WTC11 (cell line): ENCODE data around the gene RNF149.

Source experiments
- AR ChIP-seq: fragments of 250-450 bp; sonication (Bioruptor Pico); IDR thresholded peaks from 2 replicates; pipeline ENCODE4 v1.9.0; 2021; ENCODE audit warnings: mild to moderate bottlenecking
- CTCF ChIP-seq: fragments of 200-600 bp; IDR thresholded peaks from 2 replicates; pipeline ENCODE4 v1.8.0; 2022; ENCODE audit warnings: antibody characterized with exemption
- ESRRA ChIP-seq: sonication (generic); formaldehyde crosslinking; IDR thresholded peaks from 2 replicates; pipeline ENCODE4 v1.8.1; 2022; ENCODE audit warnings: mild to moderate bottlenecking, missing genetic modification reagents, borderline replicate concordance
- MLX ChIP-seq: sonication (generic); formaldehyde crosslinking; IDR thresholded peaks from 2 replicates; pipeline ENCODE4 v1.8.1; 2023; ENCODE audit warnings: mild to moderate bottlenecking, missing genetic modification reagents, moderate library complexity
- ZNF121 ChIP-seq: sonication (generic); formaldehyde crosslinking; IDR thresholded peaks from 2 replicates; pipeline ENCODE4 v1.8.0; 2023; ENCODE audit warnings: missing genetic modification reagents

- TF ChIP-seq ESRRA (CRISPR knock-in tag) = no peak
- TF ChIP-seq CTCF = no peak
- no peak for TF ChIP-seq ZNF121
- TF ChIP-seq AR (CRISPR knock-in tag) = no peak
- no peak for TF ChIP-seq MLX (CRISPR knock-in tag)
Observed at GRCh38 chr2:101253703-101254450, 54.6 kb downstream of the RNF149 start.
